ENCODE results near the gene ZNF462.

Gene ZNF462

DNA sequence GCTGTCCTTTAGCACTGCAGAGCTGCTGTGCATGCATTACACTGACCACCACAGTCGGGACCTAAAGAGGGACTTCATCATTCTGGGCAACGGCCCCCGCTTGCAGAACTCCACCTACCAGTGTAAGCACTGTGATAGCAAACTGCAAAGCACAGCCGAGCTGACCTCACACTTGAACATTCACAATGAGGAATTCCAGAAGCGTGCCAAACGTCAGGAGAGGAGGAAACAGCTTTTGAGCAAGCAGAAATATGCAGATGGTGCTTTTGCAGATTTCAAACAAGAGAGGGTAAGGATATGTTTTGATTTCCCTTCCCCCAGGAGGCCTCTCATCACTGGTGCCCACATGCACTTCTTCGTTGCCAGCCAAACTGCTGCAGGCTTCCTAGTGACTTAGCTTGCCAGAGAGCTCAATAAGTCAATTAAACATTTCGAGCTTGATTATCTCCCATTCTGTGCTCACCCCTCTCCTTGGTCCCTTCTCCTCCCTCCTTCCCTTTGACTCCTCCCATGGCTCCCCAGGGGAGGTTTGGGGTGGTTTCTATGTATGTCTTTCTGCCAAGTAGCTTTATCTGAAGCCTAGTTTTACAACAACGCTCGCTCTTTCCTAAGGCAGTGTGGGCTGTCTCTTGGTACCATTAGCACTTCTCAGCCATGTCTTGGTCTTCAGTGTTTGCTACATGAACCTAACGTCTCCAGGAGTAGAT, 66.7 kb downstream of the ZNF462 start:
- no peak for DNase-seq (ENCODE audit: extremely low read depth, low read depth)
- TF ChIP-seq, protein P1, sequence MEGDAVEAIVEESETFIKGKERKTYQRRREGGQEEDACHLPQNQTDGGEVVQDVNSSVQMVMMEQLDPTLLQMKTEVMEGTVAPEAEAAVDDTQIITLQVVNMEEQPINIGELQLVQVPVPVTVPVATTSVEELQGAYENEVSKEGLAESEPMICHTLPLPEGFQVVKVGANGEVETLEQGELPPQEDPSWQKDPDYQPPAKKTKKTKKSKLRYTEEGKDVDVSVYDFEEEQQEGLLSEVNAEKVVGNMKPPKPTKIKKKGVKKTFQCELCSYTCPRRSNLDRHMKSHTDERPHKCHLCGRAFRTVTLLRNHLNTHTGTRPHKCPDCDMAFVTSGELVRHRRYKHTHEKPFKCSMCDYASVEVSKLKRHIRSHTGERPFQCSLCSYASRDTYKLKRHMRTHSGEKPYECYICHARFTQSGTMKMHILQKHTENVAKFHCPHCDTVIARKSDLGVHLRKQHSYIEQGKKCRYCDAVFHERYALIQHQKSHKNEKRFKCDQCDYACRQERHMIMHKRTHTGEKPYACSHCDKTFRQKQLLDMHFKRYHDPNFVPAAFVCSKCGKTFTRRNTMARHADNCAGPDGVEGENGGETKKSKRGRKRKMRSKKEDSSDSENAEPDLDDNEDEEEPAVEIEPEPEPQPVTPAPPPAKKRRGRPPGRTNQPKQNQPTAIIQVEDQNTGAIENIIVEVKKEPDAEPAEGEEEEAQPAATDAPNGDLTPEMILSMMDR (IDR thresholded peaks at IDR 0.05; ENCODE audit: low read depth, low read length, missing control alignments), result no peak
- no peak overlapping the region for H3K4me3 ChIP-seq (replicated peaks; ENCODE audit: low read depth, low read length)

DNA sequence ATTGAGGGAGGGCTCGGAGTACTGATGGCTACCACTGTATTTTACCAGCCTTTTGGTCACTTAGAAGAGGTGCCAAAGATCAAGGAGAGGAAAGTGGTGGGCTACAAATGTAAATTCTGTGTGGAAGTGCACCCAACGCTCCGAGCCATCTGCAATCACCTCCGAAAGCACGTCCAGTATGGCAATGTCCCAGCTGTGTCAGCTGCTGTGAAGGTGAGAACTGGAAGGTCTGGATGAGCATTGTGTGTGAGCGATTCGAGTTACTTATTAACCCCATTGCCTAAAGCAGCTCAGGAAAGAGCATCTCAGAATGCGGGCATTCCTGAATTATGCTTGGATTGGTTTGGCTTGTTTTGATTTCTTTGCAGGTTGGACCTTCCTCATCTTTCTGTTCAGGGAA, 67.5 kb downstream of the ZNF462 start:
- TF ChIP-seq, protein P1 (IDR thresholded peaks at IDR 0.05; ENCODE audit: low read depth, low read length, missing control alignments), result no peak
- H3K4me3 ChIP-seq (replicated peaks; ENCODE audit: low read depth, low read length), result no peak overlapping the region
- DNase-seq (ENCODE audit: extremely low read depth, low read depth), result no peak

DNA sequence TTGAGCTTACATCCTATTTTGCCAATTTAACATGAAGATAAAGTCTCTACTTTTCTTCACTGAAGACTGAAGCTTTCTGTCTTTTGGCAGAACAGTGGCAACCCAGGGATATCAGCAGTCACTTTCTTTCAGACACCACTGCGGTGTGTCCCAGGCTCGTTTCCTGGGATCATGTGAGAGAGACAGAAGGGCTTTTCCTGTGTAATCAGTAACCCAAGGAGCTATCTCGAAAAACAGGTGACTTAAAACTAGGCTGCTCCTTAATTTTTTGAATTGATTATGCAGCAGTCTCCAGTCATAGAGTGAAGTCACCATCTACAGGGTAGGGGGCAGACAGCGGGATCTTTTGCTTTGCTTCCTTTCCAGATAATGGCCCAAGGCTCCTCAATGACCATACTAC, 68.5 kb downstream of the ZNF462 start:
- TF ChIP-seq, protein P1 (IDR thresholded peaks at IDR 0.05; ENCODE audit: low read depth, low read length, missing control alignments), result no peak
- DNase-seq (ENCODE audit: extremely low read depth, low read depth), result no peak
- no peak overlapping the region for H3K4me3 ChIP-seq (replicated peaks; ENCODE audit: low read depth, low read length)

DNA sequence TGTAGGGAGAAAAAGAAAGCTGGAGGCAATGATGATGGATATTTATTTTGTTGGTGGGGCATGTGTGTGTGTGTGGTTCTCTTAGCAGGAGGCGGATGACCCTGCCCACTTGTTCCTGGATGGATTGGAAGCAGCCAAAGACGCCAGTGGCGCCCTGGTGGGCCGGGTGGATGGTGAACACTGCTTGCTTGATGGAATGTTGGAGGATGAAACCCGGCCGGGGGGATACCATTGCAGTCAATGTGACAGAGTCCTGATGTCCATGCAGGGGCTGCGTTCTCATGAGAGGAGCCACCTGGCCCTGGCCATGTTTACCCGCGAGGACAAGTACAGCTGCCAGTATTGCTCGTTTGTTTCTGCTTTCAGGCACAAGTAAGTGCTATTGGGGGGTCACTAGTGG, 69.2 kb downstream of the ZNF462 start:
- no peak overlapping the region for H3K4me3 ChIP-seq (replicated peaks; ENCODE audit: low read depth, low read length)
- no peak for DNase-seq (ENCODE audit: extremely low read depth, low read depth)
- TF ChIP-seq, protein P1 (IDR thresholded peaks at IDR 0.05; ENCODE audit: low read depth, low read length, missing control alignments), result no peak

DNA sequence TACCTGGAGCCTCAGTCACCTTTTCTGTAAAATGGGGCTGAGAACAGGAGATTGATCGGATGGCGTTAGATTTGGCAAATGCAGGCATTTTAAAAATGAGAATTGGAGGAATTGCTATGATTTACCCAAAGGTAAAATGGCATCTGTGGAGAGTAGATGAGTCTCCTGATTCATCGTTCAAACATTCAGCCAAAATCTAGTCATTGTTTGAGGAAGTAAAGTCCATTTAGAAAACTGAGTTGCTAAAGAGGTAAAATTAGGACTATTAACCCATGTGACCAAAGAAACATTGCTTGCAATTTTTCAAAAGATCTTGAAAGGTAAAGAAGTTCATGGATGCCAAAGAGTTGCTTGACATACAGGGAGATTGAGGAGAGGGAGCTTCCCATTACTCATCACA, 69.7 kb downstream of the ZNF462 start:
- H3K4me3 ChIP-seq (replicated peaks; ENCODE audit: low read depth, low read length), result no peak overlapping the region
- DNase-seq (ENCODE audit: extremely low read depth, low read depth), result no peak
- TF ChIP-seq, protein P1 (IDR thresholded peaks at IDR 0.05; ENCODE audit: low read depth, low read length, missing control alignments), result no peak

DNA sequence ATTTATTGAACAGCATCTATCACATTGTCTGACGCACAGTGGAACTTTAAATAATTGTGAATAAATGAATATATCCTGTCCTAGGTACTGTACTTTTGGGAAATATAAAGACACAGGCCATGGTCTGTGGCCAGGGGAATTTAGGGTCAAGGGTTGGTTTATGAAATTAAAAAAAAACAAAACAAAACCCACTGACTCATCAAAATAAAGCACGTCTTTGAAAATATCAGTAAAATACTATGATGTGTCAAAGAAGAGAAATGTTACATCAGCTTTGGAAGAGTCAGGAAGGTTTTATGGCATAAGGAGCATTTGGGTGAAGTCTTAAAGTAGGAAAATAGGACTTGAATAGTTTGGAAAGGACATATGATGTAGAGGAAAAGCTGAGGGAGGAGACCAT, 70.5 kb downstream of the ZNF462 start:
- H3K4me3 ChIP-seq (replicated peaks; ENCODE audit: low read depth, low read length), result no peak overlapping the region
- TF ChIP-seq, protein P1 (IDR thresholded peaks at IDR 0.05; ENCODE audit: low read depth, low read length, missing control alignments), result no peak
- no peak for DNase-seq (ENCODE audit: extremely low read depth, low read depth)

Measured in HFF-Myc (cell line).